ENCODE data around the gene EDC4.
A peak's percentile ranks its signal among the peaks of the same experiment; 100 is the strongest.

Gene EDC4, protein sequence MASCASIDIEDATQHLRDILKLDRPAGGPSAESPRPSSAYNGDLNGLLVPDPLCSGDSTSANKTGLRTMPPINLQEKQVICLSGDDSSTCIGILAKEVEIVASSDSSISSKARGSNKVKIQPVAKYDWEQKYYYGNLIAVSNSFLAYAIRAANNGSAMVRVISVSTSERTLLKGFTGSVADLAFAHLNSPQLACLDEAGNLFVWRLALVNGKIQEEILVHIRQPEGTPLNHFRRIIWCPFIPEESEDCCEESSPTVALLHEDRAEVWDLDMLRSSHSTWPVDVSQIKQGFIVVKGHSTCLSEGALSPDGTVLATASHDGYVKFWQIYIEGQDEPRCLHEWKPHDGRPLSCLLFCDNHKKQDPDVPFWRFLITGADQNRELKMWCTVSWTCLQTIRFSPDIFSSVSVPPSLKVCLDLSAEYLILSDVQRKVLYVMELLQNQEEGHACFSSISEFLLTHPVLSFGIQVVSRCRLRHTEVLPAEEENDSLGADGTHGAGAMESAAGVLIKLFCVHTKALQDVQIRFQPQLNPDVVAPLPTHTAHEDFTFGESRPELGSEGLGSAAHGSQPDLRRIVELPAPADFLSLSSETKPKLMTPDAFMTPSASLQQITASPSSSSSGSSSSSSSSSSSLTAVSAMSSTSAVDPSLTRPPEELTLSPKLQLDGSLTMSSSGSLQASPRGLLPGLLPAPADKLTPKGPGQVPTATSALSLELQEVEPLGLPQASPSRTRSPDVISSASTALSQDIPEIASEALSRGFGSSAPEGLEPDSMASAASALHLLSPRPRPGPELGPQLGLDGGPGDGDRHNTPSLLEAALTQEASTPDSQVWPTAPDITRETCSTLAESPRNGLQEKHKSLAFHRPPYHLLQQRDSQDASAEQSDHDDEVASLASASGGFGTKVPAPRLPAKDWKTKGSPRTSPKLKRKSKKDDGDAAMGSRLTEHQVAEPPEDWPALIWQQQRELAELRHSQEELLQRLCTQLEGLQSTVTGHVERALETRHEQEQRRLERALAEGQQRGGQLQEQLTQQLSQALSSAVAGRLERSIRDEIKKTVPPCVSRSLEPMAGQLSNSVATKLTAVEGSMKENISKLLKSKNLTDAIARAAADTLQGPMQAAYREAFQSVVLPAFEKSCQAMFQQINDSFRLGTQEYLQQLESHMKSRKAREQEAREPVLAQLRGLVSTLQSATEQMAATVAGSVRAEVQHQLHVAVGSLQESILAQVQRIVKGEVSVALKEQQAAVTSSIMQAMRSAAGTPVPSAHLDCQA (N-terminal part only)

DNA sequence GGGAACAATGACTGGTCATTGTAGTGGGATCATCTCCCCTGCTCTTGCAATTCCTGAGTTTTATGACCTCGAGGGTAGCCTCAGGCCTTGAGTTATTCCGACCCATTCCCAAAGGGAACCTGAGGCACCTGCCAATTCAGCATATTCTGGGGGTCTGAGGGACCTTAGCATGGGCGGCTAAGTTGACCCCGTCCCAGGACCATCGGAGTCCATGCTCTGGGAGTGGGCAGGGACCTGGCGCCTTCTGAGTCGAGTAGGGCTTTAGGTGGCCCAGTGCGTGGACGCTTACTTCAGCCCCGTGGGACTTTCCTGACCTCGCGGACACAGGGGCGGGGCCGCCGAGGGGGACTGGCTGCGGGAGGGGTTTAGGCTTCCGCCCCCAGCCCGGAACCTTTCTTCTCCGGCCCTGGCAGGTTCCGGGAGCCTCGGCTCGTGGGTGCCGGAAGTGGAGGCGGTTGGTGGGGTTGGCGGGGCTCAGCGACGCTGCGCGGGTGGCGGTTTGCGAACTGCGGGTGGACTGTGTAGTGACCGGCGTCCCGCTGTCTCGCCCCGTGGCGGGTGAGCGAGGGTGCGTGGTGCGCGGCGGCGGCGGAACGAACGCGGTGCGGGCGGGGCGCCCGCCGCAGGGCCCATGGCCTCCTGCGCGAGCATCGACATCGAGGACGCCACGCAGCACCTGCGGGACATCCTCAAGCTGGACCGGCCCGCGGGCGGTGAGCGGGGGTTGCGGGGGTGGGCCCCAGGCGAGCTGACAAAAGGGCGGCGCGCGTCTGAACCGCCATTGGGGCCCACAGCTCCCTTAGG lies at the start of gene EDC4:
TSS of gene EDC4 (plus strand) at position 422 of the 804 bp plus-strand sequence. CDS start at position 632, 210 bp downstream.
- in situ Hi-C loops (cut with MboI; ENCODE audit: low pct_unique_long_range_greater_than_20kb, low sequenced_read_pairs, unreplicated experiment): no loop called here
- TF ChIP-seq, protein P1, sequence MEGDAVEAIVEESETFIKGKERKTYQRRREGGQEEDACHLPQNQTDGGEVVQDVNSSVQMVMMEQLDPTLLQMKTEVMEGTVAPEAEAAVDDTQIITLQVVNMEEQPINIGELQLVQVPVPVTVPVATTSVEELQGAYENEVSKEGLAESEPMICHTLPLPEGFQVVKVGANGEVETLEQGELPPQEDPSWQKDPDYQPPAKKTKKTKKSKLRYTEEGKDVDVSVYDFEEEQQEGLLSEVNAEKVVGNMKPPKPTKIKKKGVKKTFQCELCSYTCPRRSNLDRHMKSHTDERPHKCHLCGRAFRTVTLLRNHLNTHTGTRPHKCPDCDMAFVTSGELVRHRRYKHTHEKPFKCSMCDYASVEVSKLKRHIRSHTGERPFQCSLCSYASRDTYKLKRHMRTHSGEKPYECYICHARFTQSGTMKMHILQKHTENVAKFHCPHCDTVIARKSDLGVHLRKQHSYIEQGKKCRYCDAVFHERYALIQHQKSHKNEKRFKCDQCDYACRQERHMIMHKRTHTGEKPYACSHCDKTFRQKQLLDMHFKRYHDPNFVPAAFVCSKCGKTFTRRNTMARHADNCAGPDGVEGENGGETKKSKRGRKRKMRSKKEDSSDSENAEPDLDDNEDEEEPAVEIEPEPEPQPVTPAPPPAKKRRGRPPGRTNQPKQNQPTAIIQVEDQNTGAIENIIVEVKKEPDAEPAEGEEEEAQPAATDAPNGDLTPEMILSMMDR (IDR thresholded peaks at IDR 0.05; ENCODE audit: extremely low read depth, insufficient read depth, missing control alignments): no peak
- peak; percentile 95 for DNase-seq (ENCODE audit: low spot score)

DNA sequence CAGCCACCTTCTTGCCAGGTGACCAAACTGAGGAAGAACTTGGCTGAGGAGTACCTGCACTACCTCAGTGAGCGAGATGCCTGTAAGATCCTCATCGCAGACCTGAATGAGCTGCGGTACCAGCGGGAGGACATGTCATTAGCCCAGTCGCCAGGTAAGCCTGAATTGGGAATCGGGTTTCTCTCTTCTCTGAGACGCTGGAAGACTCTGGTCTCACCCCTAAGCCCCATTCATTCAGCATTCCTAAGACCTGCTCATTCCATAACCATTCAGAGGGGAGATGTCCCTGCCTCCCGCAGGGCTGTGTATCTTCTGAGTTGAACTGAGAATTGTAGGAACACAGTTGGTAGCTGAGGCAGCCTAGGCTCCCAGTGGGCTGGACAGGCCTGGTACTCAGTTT lies 47.7 kb upstream of the EDC4 start:
- TF ChIP-seq, protein P1 (IDR thresholded peaks at IDR 0.05; ENCODE audit: extremely low read depth, insufficient read depth, missing control alignments): no peak
- no peak for DNase-seq (ENCODE audit: low spot score)
- in situ Hi-C loops (cut with MboI; ENCODE audit: low pct_unique_long_range_greater_than_20kb, low sequenced_read_pairs, unreplicated experiment): no loop called here

GRCh38 chr16:67825906-67826305 lies 46.9 kb upstream of the EDC4 start:
- DNase-seq (ENCODE audit: low spot score): no peak
- in situ Hi-C loops (cut with MboI; ENCODE audit: low pct_unique_long_range_greater_than_20kb, low sequenced_read_pairs, unreplicated experiment): no loop called here
- TF ChIP-seq, protein P1 (IDR thresholded peaks at IDR 0.05; ENCODE audit: extremely low read depth, insufficient read depth, missing control alignments): no peak

- TF ChIP-seq, protein P1 (IDR thresholded peaks at IDR 0.05; ENCODE audit: extremely low read depth, insufficient read depth, missing control alignments): no peak
- in situ Hi-C loops (cut with MboI; ENCODE audit: low pct_unique_long_range_greater_than_20kb, low sequenced_read_pairs, unreplicated experiment): no loop called here
- DNase-seq (ENCODE audit: low spot score): no peak
Observed at GRCh38 chr16:67828651-67829050, 44.2 kb upstream of the EDC4 start.

DNA sequence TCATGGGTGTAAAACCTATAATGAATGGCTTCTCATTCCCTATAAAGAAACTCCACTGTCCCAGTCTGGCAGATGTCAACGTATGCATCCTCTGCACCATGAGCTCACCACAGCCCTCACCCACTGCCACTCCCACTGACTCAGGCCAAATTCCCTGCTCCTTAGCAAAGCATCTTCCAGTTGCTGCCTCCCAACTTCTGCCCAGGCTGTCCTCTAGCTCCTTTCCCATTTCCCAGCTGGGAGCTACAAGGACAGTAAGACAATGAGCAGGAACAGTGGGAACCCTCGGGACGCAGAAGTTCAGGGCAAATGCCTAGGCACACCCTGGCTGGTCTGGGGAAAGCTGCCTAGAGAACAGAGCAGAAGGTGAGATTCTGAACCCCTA lies 39.8 kb upstream of the EDC4 start:
- TF ChIP-seq, protein P1 (IDR thresholded peaks at IDR 0.05; ENCODE audit: extremely low read depth, insufficient read depth, missing control alignments): no peak
- DNase-seq (ENCODE audit: low spot score): no peak
- in situ Hi-C loops (cut with MboI; ENCODE audit: low pct_unique_long_range_greater_than_20kb, low sequenced_read_pairs, unreplicated experiment): no loop called here

Data from GM13977 (cell line).